ENCODE data around the gene SESTD1. TPM values are rescaled to one million over a fixed set of nuclear protein-coding genes. Genes with fewer than 3 reads are reported as not detected.

SESTD1 gene
- total and polyA plus RNA-seq, 7 donors, result 4.2 to 20.2 (median 15.1) TPM

DNA sequence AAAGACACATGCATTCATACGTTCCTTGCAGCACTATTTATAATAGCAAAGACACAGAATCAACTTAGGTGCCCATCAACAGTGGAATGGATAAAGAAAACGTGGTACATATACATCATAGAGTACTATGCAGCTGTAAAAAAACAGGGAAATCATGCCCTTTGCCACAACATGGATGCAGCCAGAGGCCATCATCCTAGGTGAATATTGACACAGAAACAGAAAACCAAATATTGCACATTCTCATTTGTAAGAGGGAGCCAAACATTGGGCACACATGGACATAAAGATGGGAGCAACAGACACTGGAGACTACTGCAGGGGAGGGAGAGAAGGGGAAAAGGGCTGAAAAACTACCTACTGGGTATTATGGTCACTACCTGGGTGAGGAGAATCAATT, 73.5 kb downstream of the SESTD1 start:
- Histone ChIP-seq H3K9me3 (peaks cover 15% of the 10 kb centered on the region), H3K27me3 (ENCODE audit: insufficient read depth in 3 of 3, low read length in 2 of 3) (no peaks in the 10 kb centered on the region), H3K36me3 (ENCODE audit: insufficient read depth in 1 of 2, low read depth in 1 of 2) (no peaks in the 10 kb centered on the region), H3K27ac (no peak overlapping the region), H3K4me1 (no peaks in the 10 kb centered on the region), H3K4me3 (no peak overlapping the region)
- no peak for ATAC-seq
- 91 to 97% (median 96%) methylated on average over 2 of the region's 2 CpGs for WGBS, 3 donors
- intact Hi-C loops (cut with DNase I), result no loop called here
- TF ChIP-seq CTCF (IDR thresholded peaks at IDR 0.05), result no peak
- DNase-seq, result no peak

DNA sequence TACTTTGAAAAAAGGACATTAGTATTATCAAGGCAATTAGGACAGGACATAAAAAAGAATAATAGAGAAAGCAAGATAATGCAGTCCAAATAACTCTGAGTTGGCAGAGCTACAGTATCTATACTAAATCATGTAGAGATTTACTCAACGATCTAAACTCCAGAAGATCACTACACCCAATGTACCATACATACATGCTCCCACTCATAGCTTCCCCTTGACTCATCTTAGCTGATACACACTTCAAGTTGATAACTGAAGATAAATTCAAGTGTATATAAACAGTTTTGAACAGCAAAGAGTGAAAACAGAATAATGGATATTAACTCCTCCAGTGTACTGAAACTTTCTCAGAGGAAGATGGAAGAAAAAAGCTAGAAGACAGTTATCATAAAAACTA, 78.5 kb downstream of the SESTD1 start:
- intact Hi-C loops (cut with DNase I), result no loop called here
- no peaks in the 10 kb centered on the region for H3K36me3 ChIP-seq (ENCODE audit: insufficient read depth in 1 of 2, low read depth in 1 of 2)
- WGBS, 3 donors, result 84 to 87% (median 86%) methylated on average over 1 of the region's 1 CpG
- DNase-seq (no peak), ATAC-seq (no peak)
- H3K4me1 ChIP-seq, result no peaks in the 10 kb centered on the region
- H3K9me3 ChIP-seq, result peaks cover 15% of the 10 kb centered on the region
- H3K4me3 ChIP-seq, result no peak overlapping the region
- no peak for TF ChIP-seq CTCF (IDR thresholded peaks at IDR 0.05)
- no peaks in the 10 kb centered on the region for H3K27me3 ChIP-seq (ENCODE audit: insufficient read depth in 3 of 3, low read length in 2 of 3)
- H3K27ac ChIP-seq, result no peak overlapping the region

DNA sequence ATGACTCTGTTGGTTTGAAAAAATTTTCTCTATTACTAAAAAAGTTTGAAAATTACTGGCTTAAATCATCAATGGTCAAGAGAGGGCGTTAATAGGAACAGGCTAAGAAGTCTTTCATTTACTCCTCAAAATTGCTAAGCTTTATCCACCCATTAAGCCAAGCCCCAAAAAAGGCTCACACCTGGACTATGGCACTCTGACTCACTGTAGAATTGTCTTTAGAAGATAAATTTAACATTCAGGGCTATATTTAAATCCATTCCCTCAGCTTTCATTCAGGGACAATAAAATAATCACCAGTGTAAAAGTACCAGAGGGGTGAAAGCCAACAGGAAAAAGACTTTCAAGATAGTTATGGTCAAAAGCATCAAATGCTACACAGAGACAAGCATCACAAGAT, 80.0 kb downstream of the SESTD1 start:
- 88 to 93% (median 93%) methylated on average over 1 of the region's 1 CpG for WGBS, 3 donors
- Histone ChIP-seq H3K4me1 (no peaks in the 10 kb centered on the region), H3K27ac (no peak overlapping the region), H3K27me3 (ENCODE audit: insufficient read depth in 3 of 3, low read length in 2 of 3) (no peaks in the 10 kb centered on the region), H3K36me3 (ENCODE audit: insufficient read depth in 1 of 2, low read depth in 1 of 2) (peaks cover 0 to 4% of the 10 kb centered on the region in 2 donors), H3K9me3 (peaks cover 8% of the 10 kb centered on the region), H3K4me3 (no peak overlapping the region)
- intact Hi-C loops (cut with DNase I), result no loop called here
- no peak for DNase-seq
- no peak for ATAC-seq
- TF ChIP-seq CTCF (IDR thresholded peaks at IDR 0.05), result no peak

DNA sequence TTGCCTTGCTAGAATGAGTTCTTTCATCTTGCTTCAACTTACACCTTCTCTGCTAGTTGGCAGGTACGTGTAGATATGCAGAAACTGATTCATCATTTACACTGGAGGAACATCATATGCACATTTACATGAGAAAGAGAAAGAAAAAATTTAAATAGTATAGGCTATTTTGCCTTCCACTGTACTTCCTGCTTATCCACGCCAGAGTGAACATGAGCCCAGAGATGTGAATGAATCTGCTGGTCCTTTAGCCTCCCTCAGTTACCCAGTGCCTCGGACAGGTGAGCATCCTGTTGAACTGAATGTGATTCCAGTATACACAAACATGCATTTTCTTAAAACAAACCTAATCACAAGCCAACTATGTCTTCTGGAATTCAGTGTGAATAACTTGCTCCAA, 83.6 kb downstream of the SESTD1 start:
- Histone ChIP-seq H3K27ac (no peak overlapping the region), H3K36me3 (ENCODE audit: insufficient read depth in 1 of 2, low read depth in 1 of 2) (peaks cover 0 to 9% of the 10 kb centered on the region in 2 donors), H3K9me3 (no peaks in the 10 kb centered on the region), H3K4me1 (no peaks in the 10 kb centered on the region), H3K4me3 (no peak overlapping the region), H3K27me3 (ENCODE audit: insufficient read depth in 3 of 3, low read length in 2 of 3) (no peaks in the 10 kb centered on the region)
- no peak for DNase-seq
- 86 to 94% (median 93%) methylated on average over 3 of the region's 3 CpGs for WGBS, 3 donors
- no peak for TF ChIP-seq CTCF (IDR thresholded peaks at IDR 0.05)
- intact Hi-C loops (cut with DNase I), result no loop called here
- no peak for ATAC-seq

GRCh38 chr2:179180242-179180641, 84.4 kb downstream of the SESTD1 start:
- 49 to 63% (median 56%) methylated on average over 2 of the region's 2 CpGs for WGBS, 3 donors
- ATAC-seq (no peak), DNase-seq (no peak)
- Histone ChIP-seq H3K27ac (no peak overlapping the region), H3K4me3 (no peak overlapping the region), H3K27me3 (ENCODE audit: insufficient read depth in 3 of 3, low read length in 2 of 3) (no peaks in the 10 kb centered on the region), H3K36me3 (ENCODE audit: insufficient read depth in 1 of 2, low read depth in 1 of 2) (peaks cover 0 to 17% of the 10 kb centered on the region in 2 donors), H3K4me1 (no peaks in the 10 kb centered on the region), H3K9me3 (no peaks in the 10 kb centered on the region)
- TF ChIP-seq CTCF (IDR thresholded peaks at IDR 0.05), result no peak
- intact Hi-C loops (cut with DNase I), result no loop called here
